ENCODE data around the gene PALLD.

Gene PALLD

GRCh38 chr4:168551945-168552695 lies 55.3 kb downstream of the PALLD start:
- no peak for TF ChIP-seq GATA3 (IDR thresholded peaks at IDR 0.05; ENCODE audit: low read depth, low read length)
- TF ChIP-seq GATA2 (IDR thresholded peaks at IDR 0.05; ENCODE audit: low read depth, low read length) = no peak

DNA sequence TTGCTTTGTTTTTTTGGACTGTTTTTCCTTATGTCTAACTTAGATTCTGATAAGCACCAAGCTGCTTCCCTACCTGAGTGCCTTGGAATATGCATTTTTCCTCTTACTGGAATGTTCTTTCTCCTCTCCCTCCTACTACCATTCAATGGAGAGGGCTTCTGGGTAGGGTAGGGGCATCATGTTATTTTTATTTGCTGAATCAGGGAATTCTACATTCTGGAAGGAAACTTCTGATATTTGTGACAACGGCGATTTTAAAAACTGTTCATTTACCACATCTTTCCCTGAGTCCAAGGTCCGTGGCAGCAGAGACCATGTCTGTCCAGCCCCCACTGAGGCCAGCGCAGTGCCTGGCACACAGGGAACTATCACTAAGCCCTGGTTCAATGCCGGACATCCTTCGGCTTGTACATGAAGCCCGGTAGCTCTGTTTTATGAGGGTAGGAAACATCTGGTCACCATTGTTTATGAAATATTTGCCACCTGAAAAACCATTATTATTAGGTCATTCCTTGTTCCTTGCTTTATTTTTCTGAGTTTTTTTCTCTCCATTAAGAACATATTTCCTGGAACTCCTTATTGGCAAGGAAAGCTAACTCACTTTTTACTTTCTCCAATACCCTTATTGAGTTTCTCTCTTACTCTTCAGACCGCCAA lies 57.0 kb downstream of the PALLD start:
- TF ChIP-seq GATA2 (IDR thresholded peaks at IDR 0.05; ENCODE audit: low read depth, low read length) = no peak
- TF ChIP-seq GATA3 (IDR thresholded peaks at IDR 0.05; ENCODE audit: low read depth, low read length) = no peak

DNA sequence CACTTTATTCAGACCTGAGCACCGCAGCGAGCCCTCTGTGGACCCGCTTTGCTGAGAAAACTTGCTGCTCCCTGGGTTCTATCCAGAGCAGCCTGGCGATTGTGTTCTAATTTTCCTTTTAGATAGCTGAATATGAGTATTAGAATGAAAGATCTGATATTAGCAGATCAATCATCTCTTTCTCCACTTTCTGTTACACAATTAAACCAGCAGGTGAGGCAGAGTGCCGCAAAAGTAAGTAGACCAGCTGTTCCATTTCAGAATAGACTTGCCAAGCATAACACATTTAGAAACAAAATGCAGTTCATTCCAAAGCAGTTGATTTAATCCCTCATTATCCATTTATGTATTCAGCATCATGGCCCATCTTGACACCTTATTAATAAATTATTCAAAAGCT lies 58.6 kb downstream of the PALLD start:
- no peak for TF ChIP-seq GATA3 (IDR thresholded peaks at IDR 0.05; ENCODE audit: low read depth, low read length)
- TF ChIP-seq GATA2 (IDR thresholded peaks at IDR 0.05; ENCODE audit: low read depth, low read length) = no peak

DNA sequence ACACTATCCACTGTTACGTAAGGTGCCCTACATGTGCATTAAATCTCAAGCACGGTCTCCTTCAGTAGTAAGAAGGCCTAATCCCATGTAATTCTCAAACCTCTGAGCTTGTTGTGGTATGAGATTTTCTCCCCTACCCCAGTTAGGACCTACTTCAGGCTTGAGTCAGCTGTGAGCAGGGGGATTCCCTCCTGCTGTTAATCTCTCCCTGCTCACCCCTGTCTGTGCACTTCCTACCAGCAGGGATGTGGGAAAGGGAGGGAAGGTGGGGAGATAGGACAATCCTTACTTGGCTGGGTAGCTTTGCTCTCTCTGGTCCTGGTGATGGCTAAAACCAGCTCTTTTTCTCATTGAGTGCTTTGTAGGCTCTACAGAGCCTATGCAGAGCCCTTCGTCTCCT lies 60.8 kb downstream of the PALLD start:
- TF ChIP-seq GATA2 (IDR thresholded peaks at IDR 0.05; ENCODE audit: low read depth, low read length) (no peak), GATA3 (IDR thresholded peaks at IDR 0.05; ENCODE audit: low read depth, low read length) (no peak)

DNA sequence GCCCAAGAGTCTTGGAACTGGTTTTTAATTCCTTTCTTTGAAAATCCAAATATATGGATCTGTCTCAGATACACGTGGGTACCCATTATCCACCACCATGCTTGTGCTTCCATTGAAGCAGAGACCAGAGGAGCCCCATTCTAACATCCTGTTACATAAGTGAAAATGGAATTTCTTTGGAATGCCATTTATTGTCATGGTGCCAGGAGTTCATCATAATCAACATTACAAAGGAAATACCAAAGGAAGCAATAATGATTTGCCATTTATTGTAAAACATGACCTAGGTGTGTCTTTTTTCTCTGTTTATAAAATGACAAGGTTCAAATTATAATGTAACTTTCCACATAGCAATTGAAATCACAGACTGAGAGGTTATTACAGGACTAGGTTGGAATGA lies 61.7 kb downstream of the PALLD start:
- TF ChIP-seq GATA2 (IDR thresholded peaks at IDR 0.05; ENCODE audit: low read depth, low read length) (no peak), GATA3 (IDR thresholded peaks at IDR 0.05; ENCODE audit: low read depth, low read length) (no peak)

GRCh38 chr4:168560184-168561180 lies 63.6 kb downstream of the PALLD start:
- TF ChIP-seq GATA2 (IDR thresholded peaks at IDR 0.05; ENCODE audit: low read depth, low read length) (no peak), GATA3 (IDR thresholded peaks at IDR 0.05; ENCODE audit: low read depth, low read length) (no peak)

GRCh38 chr4:168562041-168562571 lies 65.3 kb downstream of the PALLD start:
- TF ChIP-seq GATA2 (IDR thresholded peaks at IDR 0.05; ENCODE audit: low read depth, low read length) (no peak), GATA3 (IDR thresholded peaks at IDR 0.05; ENCODE audit: low read depth, low read length) (no peak)

- TF ChIP-seq GATA3 (IDR thresholded peaks at IDR 0.05; ENCODE audit: low read depth, low read length) (no peak), GATA2 (IDR thresholded peaks at IDR 0.05; ENCODE audit: low read depth, low read length) (no peak)
Observed at GRCh38 chr4:168564023-168564422, 67.2 kb downstream of the PALLD start.

GRCh38 chr4:168565130-168565529 lies 68.3 kb downstream of the PALLD start:
- TF ChIP-seq GATA2 (IDR thresholded peaks at IDR 0.05; ENCODE audit: low read depth, low read length) (no peak), GATA3 (IDR thresholded peaks at IDR 0.05; ENCODE audit: low read depth, low read length) (no peak)

GRCh38 chr4:168566726-168567125 lies 69.9 kb downstream of the PALLD start:
- TF ChIP-seq GATA2 (IDR thresholded peaks at IDR 0.05; ENCODE audit: low read depth, low read length) (no peak), GATA3 (IDR thresholded peaks at IDR 0.05; ENCODE audit: low read depth, low read length) (no peak)

- TF ChIP-seq GATA2 (IDR thresholded peaks at IDR 0.05; ENCODE audit: low read depth, low read length) (no peak), GATA3 (IDR thresholded peaks at IDR 0.05; ENCODE audit: low read depth, low read length) (no peak)
Observed at GRCh38 chr4:168569066-168569930, 72.4 kb downstream of the PALLD start.

DNA sequence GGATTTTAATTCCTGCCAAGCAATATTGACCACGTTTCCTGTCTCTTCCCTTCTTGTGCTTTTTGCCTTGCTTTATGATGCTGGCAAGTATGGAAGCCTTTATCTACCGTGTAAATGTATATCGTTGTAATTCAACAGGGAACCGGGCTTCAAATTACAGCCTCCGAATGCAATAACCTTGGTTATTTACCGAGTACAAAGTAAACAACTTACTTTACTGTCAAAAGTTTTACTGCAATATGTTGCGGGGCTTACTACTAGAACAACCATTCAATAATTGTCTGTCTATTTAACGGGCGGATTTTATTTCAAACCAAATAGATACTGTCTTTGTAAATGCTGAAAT lies 73.1 kb downstream of the PALLD start:
- TF ChIP-seq GATA2 (IDR thresholded peaks at IDR 0.05; ENCODE audit: low read depth, low read length) (no peak), GATA3 (IDR thresholded peaks at IDR 0.05; ENCODE audit: low read depth, low read length) (no peak)

GRCh38 chr4:168570466-168570865 lies 73.6 kb downstream of the PALLD start:
- TF ChIP-seq GATA2 (IDR thresholded peaks at IDR 0.05; ENCODE audit: low read depth, low read length) (no peak), GATA3 (IDR thresholded peaks at IDR 0.05; ENCODE audit: low read depth, low read length) (no peak)
